GM20431 (cell line): ENCODE results near the gene TMEM81.

ENCODE experiments used
- in situ Hi-C: fragments of 300-500 bp; cut with MseI, MboI; formaldehyde crosslinking; loops from one replicate; pipeline ENCODE4 v1.15.0; 2020; ENCODE audit warnings: low sequenced_read_pairs; ENCODE audit not compliant: unreplicated experiment

TMEM81 gene

DNA sequence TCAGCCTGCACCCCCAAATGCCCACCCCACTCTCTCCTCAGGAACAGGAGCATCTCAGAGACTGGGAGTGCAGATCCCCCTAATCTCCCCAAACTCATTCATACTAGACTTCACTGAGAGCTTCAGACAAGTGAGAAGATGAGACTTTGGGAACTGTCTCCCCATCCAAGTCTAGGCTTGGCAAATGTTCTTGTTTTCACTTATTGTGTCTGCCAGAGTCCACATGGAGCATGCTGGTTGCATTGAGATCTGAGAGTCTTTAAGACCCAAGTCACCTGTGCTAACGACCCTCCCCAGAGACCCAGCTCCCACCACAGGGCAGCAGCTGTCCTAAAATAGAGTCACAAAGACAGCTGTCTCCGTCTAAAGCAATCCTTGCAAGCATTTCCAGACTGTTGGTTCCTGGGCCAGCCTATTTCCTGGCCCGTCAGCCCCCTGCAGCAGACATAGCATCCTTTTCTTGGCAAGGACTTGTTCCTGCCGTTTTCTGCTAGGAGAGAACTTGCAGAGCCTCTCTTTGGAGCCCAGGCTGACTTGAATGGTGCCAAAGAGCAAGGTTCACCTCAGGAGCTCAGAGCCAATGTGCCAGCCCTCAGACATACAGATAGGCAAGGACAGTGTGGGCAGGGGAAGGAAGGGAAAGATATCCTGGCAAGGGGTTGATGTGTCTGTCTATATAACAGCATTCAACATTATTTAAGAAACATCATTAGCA lies 43.1 kb downstream of the TMEM81 start:
- in situ Hi-C loops, result no loop called here

DNA sequence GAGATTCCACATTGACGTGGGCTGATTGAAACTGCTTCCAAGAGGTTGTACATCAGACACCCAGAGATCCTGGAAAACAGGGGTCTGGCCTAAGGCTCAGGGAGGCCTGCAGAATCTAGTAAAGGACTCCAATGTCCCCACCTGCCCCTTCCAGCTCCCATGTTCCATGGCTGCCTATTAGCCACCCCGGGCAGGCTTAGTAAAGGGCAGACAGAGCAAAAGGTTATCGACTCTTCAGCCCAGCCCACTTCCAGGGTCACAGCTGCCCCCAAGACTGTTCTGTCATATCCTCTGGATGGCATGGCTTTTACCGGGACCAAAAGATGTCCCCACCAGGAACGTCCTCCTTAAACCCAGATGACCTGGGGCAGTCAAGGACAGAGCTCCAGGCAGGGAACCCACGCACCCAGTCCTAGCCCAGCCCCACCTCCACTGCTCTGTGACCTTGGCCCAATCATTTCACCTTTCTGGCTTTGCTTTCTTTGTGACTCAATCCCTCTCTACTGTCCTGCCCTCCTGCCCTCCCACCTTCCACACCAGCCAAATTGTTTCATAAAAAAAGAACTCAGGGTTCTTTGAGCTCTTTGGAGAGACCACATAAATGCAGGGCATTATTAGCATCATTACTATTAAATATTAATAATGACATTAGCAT lies 46.0 kb downstream of the TMEM81 start:
- in situ Hi-C loops, result no loop called here

DNA sequence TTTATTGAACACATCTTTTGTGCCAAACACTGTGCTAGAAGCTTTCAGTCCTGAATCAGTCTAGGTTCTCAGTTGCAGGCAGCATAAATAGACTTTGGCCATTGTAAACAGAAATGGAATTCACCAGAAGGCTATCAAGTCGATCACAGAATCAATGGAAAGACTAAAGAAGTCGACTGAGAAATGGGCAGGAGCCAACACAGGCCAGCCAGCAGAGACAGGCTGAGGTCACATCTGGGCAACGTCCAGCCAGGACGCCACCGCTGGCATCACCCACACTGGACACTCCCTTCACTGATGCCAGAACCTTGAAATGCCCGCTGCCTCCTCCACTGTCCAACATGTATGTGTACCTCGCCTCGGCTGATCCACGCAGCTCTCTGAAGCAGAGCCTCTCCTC lies 46.7 kb downstream of the TMEM81 start:
- in situ Hi-C loops, result no loop called here
